ENCODE measurements around the gene BCL2L14. TPM values are rescaled to one million over a fixed set of nuclear protein-coding genes. Genes with fewer than 3 reads are reported as not detected.

BCL2L14 gene
- total and polyA plus RNA-seq, 2 of the 4 experiments (the other 2 are of a cell fraction): not detected

GRCh38 chr12:12069821-12070548 lies 754 bp upstream of the BCL2L14 start:
- H3K4me1 ChIP-seq (ENCODE audit: control insufficient read depth, insufficient read depth, low read length): no peaks in the 10 kb centered on the region
- WGBS, 2 experiments (ENCODE audit: extremely low coverage in 2 of 2, insufficient read length in 1 of 2): 88 to 100% methylated on average over 2 to 8 of the region's 14 CpGs
- no peak overlapping the region for H2BK15ac ChIP-seq (ENCODE audit: low read depth, low read length)
- no peak overlapping the region for H3K4me3 ChIP-seq (ENCODE audit: insufficient read depth, low read depth, low read length)
- BruUV-seq (replicated peaks): no TSS peak
- DNase-seq (no peak), ATAC-seq (ENCODE audit: low read depth) (no peak)
- TF ChIP-seq MAZ (IDR thresholded peaks at IDR 0.05; ENCODE audit: borderline replicate concordance, low read depth, low read length) (no peak), MXI1 (IDR thresholded peaks at IDR 0.05; ENCODE audit: borderline replicate concordance, low read depth, low read length) (no peak)
- H3K27ac ChIP-seq (ENCODE audit: insufficient read depth, low read length): no peak overlapping the region
- H2BK5ac ChIP-seq (ENCODE audit: low read depth, low read length, poor library complexity, severe bottlenecking): no peak overlapping the region
- no peak overlapping the region for H3K9ac ChIP-seq (ENCODE audit: low read depth, low read length)
- no peak overlapping the region for H3K4ac ChIP-seq (ENCODE audit: low read depth, low read length)
- H3K79me1 ChIP-seq (ENCODE audit: low read depth in 1 of 2, low read length in 2 of 2): no peaks in the 10 kb centered on the region
- no peaks in the 10 kb centered on the region for H3K9me3 ChIP-seq (ENCODE audit: control insufficient read depth, insufficient read depth, low read length)
- POLR2A ChIA-PET (ENCODE audit: unreplicated experiment): no interaction called here
- H2AK5ac ChIP-seq (ENCODE audit: low read depth, low read length): no peak overlapping the region
- H2BK20ac ChIP-seq (ENCODE audit: low read depth, low read length): no peak overlapping the region
- H3K18ac ChIP-seq (ENCODE audit: low read depth, low read length): no peak overlapping the region
- H4K5ac ChIP-seq (ENCODE audit: low read depth, low read length): no peak overlapping the region
- H3K9me1 ChIP-seq (ENCODE audit: insufficient read depth, low read length): no peaks in the 10 kb centered on the region
- H2BK120ac ChIP-seq (ENCODE audit: low read depth, low read length): no peak overlapping the region
- no peak overlapping the region for H2AFZ ChIP-seq (replicated peaks; ENCODE audit: low read length, poor library complexity)
- H4K8ac ChIP-seq (ENCODE audit: low read depth in 2 of 2, low read length in 2 of 2): no peak overlapping the region
- no peaks in the 10 kb centered on the region for H4K20me1 ChIP-seq (ENCODE audit: insufficient read depth, low read length)
- CTCF ChIA-PET: no interaction called here
- H3K4me2 ChIP-seq (ENCODE audit: low read depth, low read length): no peak overlapping the region
- H3K36me3 ChIP-seq (ENCODE audit: control insufficient read depth, insufficient read depth, low read length): no peaks in the 10 kb centered on the region
- peaks cover 26% of the 10 kb centered on the region for H3K27me3 ChIP-seq (ENCODE audit: control insufficient read depth, insufficient read depth, low read length)
- no peak overlapping the region for H2AK9ac ChIP-seq (replicated peaks; ENCODE audit: low read depth, low read length, poor library complexity)
- no peak overlapping the region for H3K14ac ChIP-seq (replicated peaks; ENCODE audit: low read depth, low read length)
- in situ Hi-C loops (cut with MboI; ENCODE audit: low sequenced_read_pairs): no loop called here
- H3K23ac ChIP-seq (ENCODE audit: low read depth, low read length): no peak overlapping the region
- dilution Hi-C loops (cut with HindIII; ENCODE audit: low sequenced_read_pairs, unreplicated experiment): no loop called here
- H3K56ac ChIP-seq (ENCODE audit: extremely low read depth, insufficient read depth, low read length): no peak overlapping the region
- H4K91ac ChIP-seq (ENCODE audit: insufficient read depth, low read depth, low read length): no peak overlapping the region
- intact Hi-C loops (cut with micrococcal nuclease): no loop called here
